GM12872 (cell line): ENCODE measurements around the gene CD40.

ENCODE experiments used
- TF ChIP-seq, protein P1 (sequence below): IDR thresholded peaks from 3 replicates; pipeline ENCODE4 v1.5.1; 2011; ENCODE audit warnings: low read depth, mild to moderate bottlenecking, low read length, moderate library complexity; ENCODE audit not compliant: insufficient read depth

Gene CD40

DNA sequence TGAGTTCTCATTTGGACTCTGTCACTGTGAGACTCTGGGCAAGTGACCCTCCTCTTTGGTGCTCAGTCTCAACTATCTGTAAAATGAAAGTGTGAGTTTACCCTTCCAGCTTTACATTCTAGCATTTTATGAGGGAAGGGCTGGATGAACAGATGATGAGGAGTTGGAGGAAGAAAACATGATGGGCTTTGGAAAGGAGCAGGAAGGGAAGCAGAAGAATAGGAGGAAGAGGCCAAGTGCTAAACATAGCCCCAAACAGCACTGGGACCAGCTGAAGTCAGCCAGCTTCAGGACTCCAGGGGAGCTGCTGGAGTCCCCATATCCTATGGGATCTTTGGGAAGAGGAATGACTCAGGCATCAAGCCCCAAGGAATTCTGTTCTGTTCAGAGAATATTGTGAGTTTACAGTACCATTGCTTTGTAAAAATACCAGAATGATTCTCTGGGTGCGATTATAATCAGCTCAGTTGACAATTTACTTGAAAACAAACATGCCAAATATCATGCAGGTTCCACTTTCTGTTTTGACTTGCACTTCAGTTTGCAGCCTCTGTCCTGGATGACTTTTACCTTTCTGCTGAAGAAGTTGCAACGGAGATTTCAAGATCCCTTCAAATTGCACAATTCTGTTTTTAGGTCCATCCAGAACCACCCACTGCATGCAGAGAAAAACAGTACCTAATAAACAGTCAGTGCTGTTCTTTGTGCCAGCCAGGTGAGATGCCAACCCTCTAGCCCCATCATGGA is 3.2 kb downstream of the CD40 start:
- TF ChIP-seq, protein P1, sequence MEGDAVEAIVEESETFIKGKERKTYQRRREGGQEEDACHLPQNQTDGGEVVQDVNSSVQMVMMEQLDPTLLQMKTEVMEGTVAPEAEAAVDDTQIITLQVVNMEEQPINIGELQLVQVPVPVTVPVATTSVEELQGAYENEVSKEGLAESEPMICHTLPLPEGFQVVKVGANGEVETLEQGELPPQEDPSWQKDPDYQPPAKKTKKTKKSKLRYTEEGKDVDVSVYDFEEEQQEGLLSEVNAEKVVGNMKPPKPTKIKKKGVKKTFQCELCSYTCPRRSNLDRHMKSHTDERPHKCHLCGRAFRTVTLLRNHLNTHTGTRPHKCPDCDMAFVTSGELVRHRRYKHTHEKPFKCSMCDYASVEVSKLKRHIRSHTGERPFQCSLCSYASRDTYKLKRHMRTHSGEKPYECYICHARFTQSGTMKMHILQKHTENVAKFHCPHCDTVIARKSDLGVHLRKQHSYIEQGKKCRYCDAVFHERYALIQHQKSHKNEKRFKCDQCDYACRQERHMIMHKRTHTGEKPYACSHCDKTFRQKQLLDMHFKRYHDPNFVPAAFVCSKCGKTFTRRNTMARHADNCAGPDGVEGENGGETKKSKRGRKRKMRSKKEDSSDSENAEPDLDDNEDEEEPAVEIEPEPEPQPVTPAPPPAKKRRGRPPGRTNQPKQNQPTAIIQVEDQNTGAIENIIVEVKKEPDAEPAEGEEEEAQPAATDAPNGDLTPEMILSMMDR = no peak

DNA sequence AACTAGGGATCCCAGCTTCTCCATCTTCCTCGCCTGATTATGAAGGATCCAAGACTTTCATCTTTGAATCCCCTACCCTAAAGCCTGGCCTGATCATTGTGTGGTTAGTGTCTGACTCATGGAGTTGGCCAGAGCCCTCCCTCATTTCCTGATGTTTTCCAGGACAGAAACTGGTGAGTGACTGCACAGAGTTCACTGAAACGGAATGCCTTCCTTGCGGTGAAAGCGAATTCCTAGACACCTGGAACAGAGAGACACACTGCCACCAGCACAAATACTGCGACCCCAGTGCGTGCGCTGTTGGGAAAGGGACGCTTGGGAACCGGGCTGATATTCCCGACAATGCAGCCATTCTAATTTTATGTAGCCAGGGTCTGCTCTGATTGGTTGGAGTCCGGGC is 4.0 kb downstream of the CD40 start:
- TF ChIP-seq, protein P1 = no peak

DNA sequence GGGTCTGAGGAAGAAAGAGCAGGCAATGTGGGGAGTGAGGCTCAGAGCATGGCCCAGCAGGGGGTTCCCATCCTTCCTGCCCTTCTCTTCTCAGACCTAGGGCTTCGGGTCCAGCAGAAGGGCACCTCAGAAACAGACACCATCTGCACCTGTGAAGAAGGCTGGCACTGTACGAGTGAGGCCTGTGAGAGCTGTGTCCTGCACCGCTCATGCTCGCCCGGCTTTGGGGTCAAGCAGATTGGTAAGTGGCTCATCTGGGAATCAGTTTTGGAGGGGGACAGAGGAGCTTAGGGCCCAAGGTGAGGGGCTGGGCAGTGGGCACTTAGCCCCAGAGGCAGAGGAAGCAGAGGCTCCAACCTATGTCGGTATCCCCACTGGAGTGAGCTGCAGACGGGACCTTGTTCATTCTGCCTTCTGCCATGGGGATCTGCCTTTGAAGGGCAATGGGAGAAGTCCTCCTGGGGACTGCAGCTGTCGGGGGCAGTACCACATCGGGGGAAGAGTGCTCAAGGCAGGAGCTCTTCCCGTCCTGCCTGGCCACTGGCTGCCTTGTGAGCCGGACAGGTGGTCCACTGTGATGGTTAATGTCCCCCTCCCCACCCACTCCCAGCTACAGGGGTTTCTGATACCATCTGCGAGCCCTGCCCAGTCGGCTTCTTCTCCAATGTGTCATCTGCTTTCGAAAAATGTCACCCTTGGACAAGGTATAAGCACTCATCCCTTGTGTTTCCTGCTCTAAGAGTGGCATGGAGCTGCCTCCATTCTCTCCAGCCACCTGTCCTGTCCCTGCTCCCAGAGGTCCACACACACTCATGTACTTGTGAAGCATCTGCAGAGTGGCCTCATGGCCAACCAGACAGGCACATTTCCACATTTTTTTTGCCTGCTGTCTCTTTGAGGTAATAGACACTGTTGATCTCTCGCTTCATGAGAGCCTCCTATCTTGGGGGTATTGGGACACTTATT is 4.7 kb downstream of the CD40 start:
- TF ChIP-seq, protein P1 = no peak

DNA sequence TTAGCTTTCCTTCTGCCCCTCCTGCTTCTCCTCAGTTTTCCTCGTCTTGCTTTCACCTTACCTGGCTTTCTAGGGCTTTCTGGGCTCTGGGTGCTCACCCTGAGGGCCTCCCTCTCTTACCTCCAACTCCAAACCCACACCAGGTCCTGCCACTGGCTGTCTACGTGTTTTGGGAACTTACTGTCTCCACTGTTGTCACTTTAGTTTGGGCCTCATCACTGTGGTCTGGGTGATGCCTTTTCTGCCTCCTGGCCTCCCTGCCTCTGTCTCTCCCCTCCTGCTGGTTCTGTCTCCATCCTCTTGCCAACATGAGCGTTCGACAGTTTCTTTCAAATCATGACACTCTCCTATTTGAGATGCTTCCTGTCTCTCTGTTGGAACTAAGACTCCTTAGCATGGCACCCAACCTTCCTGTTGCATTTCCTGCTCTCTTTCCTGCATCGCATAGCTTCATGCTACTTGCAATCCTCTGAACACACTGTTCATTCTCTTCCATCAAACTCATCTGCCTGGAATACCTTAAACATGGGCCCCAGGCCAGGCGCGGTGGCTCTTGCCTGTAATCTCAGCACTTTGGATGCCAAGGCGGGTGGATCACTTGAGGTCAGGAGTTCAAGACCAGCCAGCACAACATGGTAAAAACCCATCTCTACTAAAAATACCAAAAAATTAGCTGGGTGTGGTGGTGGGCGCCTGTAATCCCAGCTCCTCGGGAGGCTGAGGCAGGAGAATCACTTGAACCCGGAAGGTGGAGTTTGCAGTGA is 5.5 kb downstream of the CD40 start:
- TF ChIP-seq, protein P1 = no peak

DNA sequence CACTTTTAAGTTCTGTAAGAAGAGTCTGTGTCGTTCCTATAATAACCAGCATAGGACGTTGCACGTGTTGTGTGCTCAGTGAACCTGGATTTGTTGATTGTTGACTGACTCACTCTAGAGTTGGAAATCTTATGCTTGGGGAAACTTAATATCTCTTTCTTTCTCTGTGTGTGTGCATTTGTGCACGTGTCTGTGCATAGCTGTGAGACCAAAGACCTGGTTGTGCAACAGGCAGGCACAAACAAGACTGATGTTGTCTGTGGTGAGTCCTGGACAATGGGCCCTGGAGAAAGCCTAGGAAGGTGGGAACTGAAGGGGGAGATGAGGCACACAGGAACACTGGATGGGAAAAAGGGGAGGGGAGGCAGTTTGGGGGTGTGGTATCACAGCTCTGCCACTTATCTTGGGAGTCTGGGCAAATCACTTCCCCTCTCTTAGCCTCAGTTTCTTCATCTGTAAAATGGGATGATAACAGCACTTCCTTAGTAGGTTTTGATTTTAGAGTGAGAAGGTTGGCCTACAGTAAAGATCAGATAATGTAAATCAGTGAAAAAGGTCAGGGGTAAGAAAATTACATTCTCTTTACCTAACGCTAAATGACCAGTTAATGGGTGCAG is 8.4 kb downstream of the CD40 start:
- TF ChIP-seq, protein P1 = no peak

DNA sequence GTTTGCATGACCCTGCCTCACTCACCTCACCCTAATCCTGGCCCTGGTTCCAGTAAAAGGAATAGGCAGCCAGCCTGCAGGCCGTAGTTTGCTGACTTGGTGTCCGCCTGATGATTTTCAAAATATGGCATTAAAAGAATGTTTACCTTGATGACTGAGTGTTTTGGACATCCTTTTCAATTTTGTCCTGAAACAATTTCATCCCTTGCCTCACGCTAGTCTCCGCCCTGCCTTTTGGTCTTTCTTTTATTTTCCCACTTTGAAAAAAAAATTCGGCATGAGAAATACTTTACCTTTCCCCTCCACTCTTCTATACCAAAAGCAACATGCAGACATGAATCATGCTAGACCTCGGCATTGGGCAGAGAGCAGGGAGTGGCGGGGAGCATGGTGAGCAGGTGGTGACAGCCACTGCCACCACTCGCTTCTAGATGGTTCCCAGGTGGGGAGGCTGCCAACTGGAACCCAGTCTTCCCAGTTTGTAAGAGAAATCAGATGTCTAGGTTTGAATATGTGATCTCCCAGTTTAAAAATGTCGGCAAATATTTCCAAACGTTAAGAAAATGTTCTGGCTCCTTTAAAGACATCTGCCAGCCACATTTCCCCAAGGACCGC is 9.4 kb downstream of the CD40 start:
- TF ChIP-seq, protein P1 = no peak
